ENCODE results near the gene PLXNA3.

Gene PLXNA3

GRCh38 chrX:154458116-154458953, at the start of gene PLXNA3:
Gene PLXNA3 (plus strand): TSS chrX:154458281. CDS start chrX:154460184, 1,903 bp downstream.
- DNase-seq, result no peak

GRCh38 chrX:154408659-154409221, 49.3 kb upstream of the PLXNA3 start:
- DNase-seq, result no peak

GRCh38 chrX:154409222-154409871, 48.7 kb upstream of the PLXNA3 start, which contains the start of gene DNASE1L1:
Gene DNASE1L1 (minus strand): TSS chrX:154409254. CDS start chrX:154405568, 3,686 bp downstream.
- DNase-seq, result no peak

GRCh38 chrX:154411981-154412340, 46.1 kb upstream of the PLXNA3 start:
- no peak for DNase-seq

GRCh38 chrX:154412468-154412867, 45.6 kb upstream of the PLXNA3 start:
- no peak for DNase-seq

GRCh38 chrX:154413142-154413541, 44.9 kb upstream of the PLXNA3 start:
- DNase-seq, result no peak

- no peak for DNase-seq
Observed at GRCh38 chrX:154417157-154417556, 40.9 kb upstream of the PLXNA3 start.

GRCh38 chrX:154419189-154419588, 38.9 kb upstream of the PLXNA3 start:
- DNase-seq, result no peak

GRCh38 chrX:154419688-154420401, 38.2 kb upstream of the PLXNA3 start:
- no peak for DNase-seq

GRCh38 chrX:154420402-154420756, 37.7 kb upstream of the PLXNA3 start:
- DNase-seq, result no peak

GRCh38 chrX:154426916-154427770, 30.9 kb upstream of the PLXNA3 start:
- no peak for DNase-seq

GRCh38 chrX:154428176-154429171, 29.6 kb upstream of the PLXNA3 start, which contains the start of gene ATP6AP1:
Gene ATP6AP1 (plus strand): TSS chrX:154428677. CDS start chrX:154428693, 16 bp downstream.
- peak; percentile 58 for DNase-seq

- no peak for DNase-seq
Observed at GRCh38 chrX:154429711-154430110, 28.4 kb upstream of the PLXNA3 start.

GRCh38 chrX:154430479-154430878, 27.6 kb upstream of the PLXNA3 start:
- DNase-seq, result no peak

- DNase-seq, result no peak
Observed at GRCh38 chrX:154430916-154431315, 27.2 kb upstream of the PLXNA3 start.

- DNase-seq, result no peak
Observed at GRCh38 chrX:154431341-154431740, 26.7 kb upstream of the PLXNA3 start.

GRCh38 chrX:154432210-154432609, 25.9 kb upstream of the PLXNA3 start:
- no peak for DNase-seq

GRCh38 chrX:154433605-154434004, 24.5 kb upstream of the PLXNA3 start:
- no peak for DNase-seq

GRCh38 chrX:154434394-154435168, 23.5 kb upstream of the PLXNA3 start:
- DNase-seq, result no peak

GRCh38 chrX:154435171-154435733, 22.8 kb upstream of the PLXNA3 start:
- DNase-seq, result no peak
